ENCODE results near the gene CELF1.

Gene CELF1

GRCh38 chr11:47507563-47508239, 45.2 kb downstream of the CELF1 start:
- DNase-seq: no peak

- DNase-seq: no peak
Measured at GRCh38 chr11:47506795-47507562, 46.0 kb downstream of the CELF1 start.

GRCh38 chr11:47506373-47506772, 46.6 kb downstream of the CELF1 start:
- no peak for DNase-seq

- no peak for DNase-seq
Measured at GRCh38 chr11:47504910-47505309, 48.0 kb downstream of the CELF1 start.

- no peak for DNase-seq
Measured at GRCh38 chr11:47503227-47503626, 49.7 kb downstream of the CELF1 start.

- DNase-seq: no peak
Measured at GRCh38 chr11:47502767-47503166, 50.2 kb downstream of the CELF1 start.

- no peak for DNase-seq
Measured at GRCh38 chr11:47501101-47501500, 51.8 kb downstream of the CELF1 start.

- DNase-seq: no peak
Measured at GRCh38 chr11:47500121-47500520, 52.8 kb downstream of the CELF1 start.

- no peak for DNase-seq
Measured at GRCh38 chr11:47499614-47500013, 53.3 kb downstream of the CELF1 start.

- DNase-seq: no peak
Measured at GRCh38 chr11:47499161-47499560, 53.8 kb downstream of the CELF1 start.

- no peak for DNase-seq
Measured at GRCh38 chr11:47498584-47499152, 54.3 kb downstream of the CELF1 start.

- DNase-seq: no peak
Measured at GRCh38 chr11:47498149-47498548, 54.8 kb downstream of the CELF1 start.

- DNase-seq: no peak
Measured at GRCh38 chr11:47496808-47497207, 56.1 kb downstream of the CELF1 start.

- DNase-seq: no peak
Measured at GRCh38 chr11:47495856-47496217, 57.1 kb downstream of the CELF1 start.

GRCh38 chr11:47495011-47495855, 57.7 kb downstream of the CELF1 start:
- DNase-seq: no peak

- no peak for DNase-seq
Measured at GRCh38 chr11:47489395-47489755, 63.6 kb downstream of the CELF1 start.

GRCh38 chr11:47488674-47489394, 64.1 kb downstream of the CELF1 start:
- no peak for DNase-seq

- no peak for DNase-seq
Measured at GRCh38 chr11:47488111-47488510, 64.8 kb downstream of the CELF1 start.

- DNase-seq: no peak
Measured at GRCh38 chr11:47487421-47487820, 65.5 kb downstream of the CELF1 start.

GRCh38 chr11:47485107-47485506, 67.8 kb downstream of the CELF1 start:
- no peak for DNase-seq

- DNase-seq: no peak
Measured at GRCh38 chr11:47483457-47483856, 69.5 kb downstream of the CELF1 start.

GRCh38 chr11:47480762-47481161, 72.2 kb downstream of the CELF1 start:
- DNase-seq: no peak

Data from NCI-H2171 treated with DMSO at 0.1 percent for 48 hours (cell line).